A549 treated with CpdA at 1 μM for 4 hours (cell line): ENCODE data around the gene AMPD1. TPM values are rescaled to one million over a fixed set of nuclear protein-coding genes. Genes with fewer than 3 reads are reported as not detected.

Experiments used
- total RNA-seq: library from RNA; stranded (reverse); fragments of 200-300 nt; extraction: Qiagen RNA extraction; gene quantifications from 5 replicates; pipeline ENCODE4 v1.2.3, GENCODE V29; 2022; ENCODE audit warnings: low read depth

Gene AMPD1
- total RNA-seq: not detected in 5 replicates

GRCh38 chr1:114695430-114696058, at the start of gene AMPD1:
AMPD1 (minus strand) TSS chr1:114695546; CDS start chr1:114695471, 75 bp downstream.

GRCh38 chr1:114716304-114717170, 21.2 kb upstream of the AMPD1 start, which contains the start of gene NRAS:
NRAS (minus strand) TSS chr1:114716771; CDS start chr1:114716160, 611 bp downstream.

GRCh38 chr1:114669562-114670082, 25.7 kb downstream of the AMPD1 start, which contains the start of gene DENND2C:
DENND2C (minus strand) TSS chr1:114670049; CDS start chr1:114625984, 44,065 bp downstream.

Other genes with a start within 250 kb of the AMPD1 start
- gene TRIM33, start 184.3 kb downstream of the AMPD1 start, total RNA-seq: 7.9 to 15.7 TPM (median 13.2 TPM) in 5 replicates
- 27.5 to 31.1 TPM (median 29.3 TPM) in 5 replicates for gene BCAS2, start 113.9 kb downstream of the AMPD1 start, total RNA-seq
- gene DENND2C, start 25.5 kb downstream of the AMPD1 start, total RNA-seq: 0.29 to 0.93 TPM (median 0.45 TPM) in 5 replicates
- 25.8 to 35.2 TPM (median 28.7 TPM) in 5 replicates for gene NRAS, start 21.2 kb upstream of the AMPD1 start, total RNA-seq
- gene CSDE1, start 62.4 kb upstream of the AMPD1 start, total RNA-seq: 126 to 171 TPM (median 128 TPM) in 5 replicates
- 16.1 to 20.7 TPM (median 17.4 TPM) in 5 replicates for gene SIKE1, start 85.1 kb upstream of the AMPD1 start, total RNA-seq
- gene SYCP1, start 159.3 kb upstream of the AMPD1 start, total RNA-seq: not detected in 5 replicates